Glutamatergic neuron (in vitro differentiated cells): Measurements from ENCODE around the gene CDR2. TPM values are rescaled to one million over a fixed set of nuclear protein-coding genes. Genes with fewer than 3 reads are reported as not detected.
"Not testable (repeated sequence)": the region's sequence is repeated elsewhere in the genome, so short reads cannot be mapped to it uniquely, and the experiment has no call there.

ENCODE experiments used
- DNase-seq: peaks from one replicate; pipeline ENCODE4 v3.0.0; 2022
- H3K27ac Mint-ChIP-seq: one replicate; pipeline ENCODE4 v1.8.0; 2020; ENCODE audit warnings: mild to moderate bottlenecking, mixed read lengths, inconsistent platforms; ENCODE audit not compliant: unreplicated experiment
- H3K27me3 Mint-ChIP-seq: one replicate; pipeline ENCODE4 v1.8.0; 2020; ENCODE audit warnings: mild to moderate bottlenecking, moderate library complexity, mixed read lengths, inconsistent platforms; ENCODE audit not compliant: unreplicated experiment
- H3K36me3 Mint-ChIP-seq: one replicate; pipeline ENCODE4 v1.8.0; 2020; ENCODE audit warnings: mild to moderate bottlenecking, mixed read lengths, inconsistent platforms; ENCODE audit not compliant: unreplicated experiment
- H3K4me1 Mint-ChIP-seq: one replicate; pipeline ENCODE4 v1.8.0; 2020; ENCODE audit warnings: mild to moderate bottlenecking, low read depth, mixed read lengths, inconsistent platforms; ENCODE audit not compliant: unreplicated experiment
- H3K4me3 Mint-ChIP-seq: one replicate; pipeline ENCODE4 v1.8.0; 2020; ENCODE audit warnings: mild to moderate bottlenecking, mixed read lengths, inconsistent platforms; ENCODE audit not compliant: unreplicated experiment
- H3K9me3 Mint-ChIP-seq: one replicate; pipeline ENCODE4 v1.8.0; 2020; ENCODE audit warnings: mild to moderate bottlenecking, moderate library complexity, mixed read lengths, inconsistent platforms; ENCODE audit not compliant: unreplicated experiment
- CTCF ChIP-seq: fragments of 200-600 bp; sonication (generic); IDR thresholded peaks from one replicate; pipeline ENCODE4 v1.5.0; 2021; ENCODE audit not compliant: partially characterized antibody, unreplicated experiment
- total RNA-seq: library from RNA; stranded (reverse); fragmentation: NEBNext Ultra II Directional; extraction: Animal tissue kit (Norgen Biotek cat#: 25700); gene quantifications from one replicate; pipeline ENCODE4 v1.2.1, GENCODE V29; 2021; ENCODE audit not compliant: unreplicated experiment

CDR2 gene
- total RNA-seq, 1 donor from 2014 or later, result 8.5 TPM

- H3K4me3 Mint-ChIP-seq, result peak overlapping the region; percentile 90
- peaks cover 3% of the 10 kb centered on the region for H3K27me3 Mint-ChIP-seq
- H3K4me1 Mint-ChIP-seq, result no peaks in the 10 kb centered on the region
- H3K9me3 Mint-ChIP-seq, result no peaks in the 10 kb centered on the region
- no peak for TF ChIP-seq CTCF
- peak; percentile 53 for DNase-seq
- H3K27ac Mint-ChIP-seq, result no peak overlapping the region
- H3K36me3 Mint-ChIP-seq, result no peaks in the 10 kb centered on the region
These were observed 633 bp downstream of the CDR2 start for GRCh38 chr16:22373662-22374310.

- H3K4me3 Mint-ChIP-seq, result peak overlapping the region; percentile 90
- no peak overlapping the region for H3K27ac Mint-ChIP-seq
- DNase-seq, result no peak
- H3K36me3 Mint-ChIP-seq, result no peaks in the 10 kb centered on the region
- H3K4me1 Mint-ChIP-seq, result no peaks in the 10 kb centered on the region
- peaks cover 3% of the 10 kb centered on the region for H3K27me3 Mint-ChIP-seq
- TF ChIP-seq CTCF, result no peak
- no peaks in the 10 kb centered on the region for H3K9me3 Mint-ChIP-seq
These were observed 1.3 kb downstream of the CDR2 start for GRCh38 chr16:22372882-22373661.

GRCh38 chr16:22370038-22370820 is 4.2 kb downstream of the CDR2 start:
- H3K4me3 Mint-ChIP-seq, result no peak overlapping the region
- no peaks in the 10 kb centered on the region for H3K9me3 Mint-ChIP-seq
- no peak for DNase-seq
- no peak for TF ChIP-seq CTCF
- no peaks in the 10 kb centered on the region for H3K36me3 Mint-ChIP-seq
- no peaks in the 10 kb centered on the region for H3K4me1 Mint-ChIP-seq
- peaks cover 3% of the 10 kb centered on the region for H3K27me3 Mint-ChIP-seq
- no peak overlapping the region for H3K27ac Mint-ChIP-seq

- Mint-ChIP-seq H3K36me3 (no peaks in the 10 kb centered on the region), H3K4me3 (no peak overlapping the region), H3K9me3 (no peaks in the 10 kb centered on the region), H3K27me3 (no peaks in the 10 kb centered on the region), H3K27ac (no peak overlapping the region), H3K4me1 (no peaks in the 10 kb centered on the region)
- DNase-seq, result no peak
- no peak for TF ChIP-seq CTCF
These were observed 5.1 kb downstream of the CDR2 start for GRCh38 chr16:22369221-22369811.

GRCh38 chr16:22368200-22368826 is 6.1 kb downstream of the CDR2 start:
- not testable (repeated sequence) for H3K4me3 Mint-ChIP-seq, H3K36me3 Mint-ChIP-seq, H3K4me1 Mint-ChIP-seq, H3K27me3 Mint-ChIP-seq, H3K9me3 Mint-ChIP-seq, DNase-seq, H3K27ac Mint-ChIP-seq
